Measurements from ENCODE around the gene LMOD1. TPM values are rescaled to one million over a fixed set of nuclear protein-coding genes. Genes with fewer than 3 reads are reported as not detected.
A peak's percentile ranks its signal among the peaks of the same experiment; 100 is the strongest.
"Not testable (repeated sequence)": the region's sequence is repeated elsewhere in the genome, so short reads cannot be mapped to it uniquely, and the experiment has no call there.

Gene LMOD1
- polyA plus RNA-seq, 1 donor = 3.9 TPM

DNA sequence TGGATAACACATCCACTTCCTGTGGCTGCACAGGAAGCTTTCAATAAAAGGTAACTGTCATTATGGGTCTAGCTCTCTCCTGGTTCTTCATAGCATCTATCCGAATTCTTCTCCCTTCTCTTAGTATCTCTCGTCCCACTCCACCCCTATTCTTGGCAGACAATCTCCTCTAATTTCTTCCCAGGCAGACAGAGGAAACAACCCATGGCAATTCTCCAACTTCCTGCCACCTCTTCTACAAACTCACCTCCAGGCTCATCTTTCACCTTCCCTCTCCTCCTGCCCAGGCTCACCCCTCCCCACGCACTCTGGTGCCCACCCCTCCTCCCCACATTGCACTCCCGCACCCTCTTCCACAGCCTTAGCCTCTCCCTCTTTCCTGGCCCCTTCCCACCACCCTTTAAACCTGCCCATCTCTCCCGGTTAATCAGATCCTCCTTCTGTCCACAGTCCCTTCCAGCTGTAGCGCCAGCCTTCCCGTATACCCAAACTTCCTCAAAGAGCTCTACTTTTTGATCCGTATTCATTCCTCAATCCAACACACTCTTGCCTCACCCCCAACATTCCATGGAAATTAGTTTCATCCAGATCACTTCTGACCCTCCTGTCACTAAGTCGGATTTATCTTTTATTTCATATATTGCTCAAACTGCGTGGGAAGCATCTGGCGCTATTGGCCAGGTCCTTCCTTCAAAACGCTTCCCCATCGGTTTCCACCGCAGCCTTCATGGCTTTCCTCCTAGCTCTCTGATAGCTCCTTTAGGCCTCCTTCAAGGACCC lies 31.7 kb downstream of the LMOD1 start:
- DNase-seq = no peak

- peak; percentile 54 for DNase-seq
Observed at GRCh38 chr1:201912832-201913231, 33.5 kb downstream of the LMOD1 start.

DNA sequence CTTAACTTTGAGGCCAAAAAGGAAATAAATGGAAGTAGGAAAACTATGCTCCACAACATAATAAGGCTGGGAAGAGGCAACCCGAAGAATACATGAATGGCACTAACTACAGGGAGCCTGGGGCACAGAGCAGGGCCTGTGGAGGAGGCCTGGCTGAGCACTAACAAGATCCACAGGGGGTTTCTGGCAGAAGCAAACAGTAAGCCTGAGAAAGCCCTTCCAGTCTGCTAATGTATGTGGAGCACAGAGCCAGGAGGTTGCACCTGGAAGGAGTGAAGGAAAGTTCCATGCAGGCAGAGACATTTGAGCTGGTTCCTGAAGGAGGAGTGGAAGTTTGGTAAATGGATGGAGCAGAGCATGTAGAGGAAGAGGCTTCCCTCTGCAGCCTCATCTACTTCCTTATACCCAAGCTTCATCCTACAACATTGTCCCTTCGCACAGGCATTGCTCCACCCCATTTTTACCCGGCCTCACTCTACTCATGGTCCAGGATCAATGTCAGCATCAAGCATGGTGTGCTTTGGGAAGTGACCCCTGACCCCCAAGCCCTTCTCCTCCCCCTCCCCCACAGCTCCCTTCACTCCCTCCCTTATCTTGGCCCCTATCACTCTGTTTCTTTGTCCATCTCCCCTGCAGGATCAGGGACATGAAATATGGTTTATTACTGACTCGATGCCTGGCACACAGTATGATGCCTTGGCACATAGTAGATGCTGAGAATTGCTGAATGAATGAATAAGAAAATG lies 34.3 kb downstream of the LMOD1 start:
- DNase-seq = no peak

GRCh38 chr1:201907621-201908020 lies 38.7 kb downstream of the LMOD1 start:
- DNase-seq = no peak

DNA sequence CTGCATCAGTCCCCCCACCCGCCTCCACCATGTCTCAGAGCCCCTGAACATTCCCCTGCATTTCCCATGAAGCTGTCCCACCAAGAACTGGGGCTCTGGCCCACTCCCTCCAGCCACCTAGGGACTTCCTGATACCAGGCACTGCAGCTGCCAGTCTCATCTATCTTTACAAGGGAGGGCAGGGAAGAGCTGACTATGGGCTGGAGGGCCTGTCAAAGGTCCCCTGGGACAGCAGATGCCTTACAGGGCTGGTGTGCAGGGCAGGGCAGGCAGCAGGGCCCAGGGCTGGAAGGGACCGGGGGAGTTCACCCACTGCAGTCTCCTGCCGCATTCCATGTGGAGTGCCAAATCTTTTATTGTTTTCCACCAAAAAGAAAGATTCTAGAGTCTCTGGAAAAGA lies 40.0 kb downstream of the LMOD1 start:
- no peak for DNase-seq

DNA sequence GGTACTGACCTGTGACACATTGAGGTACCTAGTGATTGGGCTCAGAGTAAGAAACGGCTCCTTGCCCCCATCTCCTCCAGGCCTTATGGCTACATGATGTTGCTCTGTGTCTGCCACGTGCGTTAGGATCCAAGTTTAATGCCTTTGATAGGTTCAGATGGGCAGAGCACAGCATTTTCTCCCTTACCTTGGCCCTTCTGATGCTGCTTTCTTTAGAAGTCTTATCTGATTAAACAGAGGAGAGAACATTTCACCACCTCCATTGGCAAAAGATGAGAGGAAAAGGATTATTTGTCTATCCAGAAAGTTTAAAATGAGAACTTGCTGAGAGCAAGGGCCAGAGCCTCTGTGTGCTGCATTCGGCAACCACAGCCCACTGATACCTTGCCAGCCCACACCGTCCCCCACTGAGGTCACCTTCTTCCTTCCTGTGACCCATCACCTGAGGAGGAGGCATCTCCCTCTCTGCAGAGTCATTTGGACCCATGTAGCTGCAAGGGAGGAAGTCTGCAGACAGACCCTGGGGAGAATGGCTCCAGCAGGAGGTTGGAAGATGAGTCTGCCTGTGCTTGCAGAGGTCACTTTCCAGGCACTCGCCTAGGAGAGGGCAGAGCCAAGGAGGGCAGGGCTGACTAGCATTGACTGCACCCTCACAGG lies 41.0 kb downstream of the LMOD1 start:
- no peak for DNase-seq

- peak; percentile 68 for DNase-seq
Observed at GRCh38 chr1:201904579-201904978, 41.8 kb downstream of the LMOD1 start.

- DNase-seq = no peak
Observed at GRCh38 chr1:201903135-201903534, 43.2 kb downstream of the LMOD1 start.

DNA sequence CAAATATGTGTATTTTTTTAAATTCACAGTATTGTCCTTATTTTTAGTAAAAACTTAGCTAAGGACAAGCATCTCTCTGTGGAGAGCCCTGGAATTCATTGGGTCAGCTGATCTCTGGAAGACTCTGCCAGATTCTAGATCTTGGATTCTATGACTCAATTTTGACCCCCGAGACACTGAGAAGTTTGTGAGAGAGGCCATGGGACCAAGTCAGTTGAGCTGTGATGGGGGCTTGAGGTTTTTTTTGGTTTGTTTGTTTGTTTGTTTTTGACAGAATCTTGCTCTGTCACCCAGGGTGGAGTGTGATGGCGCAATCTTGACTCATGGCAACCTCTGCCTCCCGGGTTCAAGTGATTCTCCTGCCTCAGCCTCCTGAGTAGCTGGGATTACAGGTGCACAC lies 44.1 kb downstream of the LMOD1 start:
- no peak for DNase-seq

DNA sequence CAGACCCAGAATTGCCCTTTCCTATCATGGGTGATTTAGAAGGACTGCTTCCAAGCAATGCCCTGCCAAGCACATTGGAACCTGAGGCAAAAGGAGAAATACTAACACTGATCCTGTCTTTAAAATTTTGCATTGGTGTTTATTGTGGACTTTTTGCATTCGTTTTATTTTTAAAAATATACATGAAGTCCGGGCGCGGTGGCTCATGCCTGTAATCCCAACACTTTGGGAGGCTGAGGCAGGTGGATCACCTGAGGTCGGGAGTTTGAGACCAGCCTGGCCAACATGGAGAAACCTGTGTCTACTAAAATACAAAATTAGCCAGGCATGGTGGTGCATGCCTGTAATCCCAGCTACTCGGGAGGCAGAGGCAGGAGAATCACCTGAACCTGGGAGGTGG lies 45.3 kb downstream of the LMOD1 start:
- not testable (repeated sequence) for DNase-seq

GRCh38 chr1:201900476-201900875 lies 45.9 kb downstream of the LMOD1 start:
- DNase-seq = no peak

DNA sequence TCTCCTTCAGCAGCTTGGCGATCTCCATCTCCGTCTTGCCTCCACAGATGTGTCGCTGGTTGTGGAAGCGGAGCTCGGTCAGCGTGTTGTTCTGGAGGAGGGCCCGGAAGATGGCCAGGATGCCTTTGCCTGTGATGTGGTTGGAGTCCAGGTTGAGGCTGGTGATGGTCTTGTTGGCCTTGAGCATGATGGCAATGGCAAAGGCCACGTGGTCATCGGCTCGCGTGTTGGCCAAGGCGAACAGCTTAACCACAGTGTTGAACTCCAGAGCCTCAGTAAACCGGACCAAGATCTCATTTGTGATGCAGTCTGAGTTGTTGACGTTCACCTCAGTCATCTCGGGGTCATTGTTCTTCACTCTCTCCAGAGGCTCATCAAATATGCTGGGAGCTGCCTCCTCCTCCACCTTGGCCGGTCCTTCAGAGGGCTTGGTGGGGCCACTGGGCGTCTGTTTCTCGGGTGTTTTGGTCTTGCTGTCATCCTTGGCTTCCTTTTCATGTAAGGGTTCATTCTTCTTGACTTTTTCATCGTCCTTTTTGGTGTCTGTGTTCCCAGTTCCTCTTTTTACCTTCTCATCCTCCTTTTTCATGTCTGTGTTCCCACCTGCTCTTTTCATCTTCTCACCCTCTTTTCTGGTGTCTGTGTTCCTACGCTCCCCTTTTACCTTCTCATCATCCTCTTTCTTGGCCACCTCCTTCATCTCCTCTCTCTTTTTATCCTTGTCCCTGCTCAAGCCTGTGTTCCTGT lies 46.5 kb downstream of the LMOD1 start:
- no peak for DNase-seq

DNA sequence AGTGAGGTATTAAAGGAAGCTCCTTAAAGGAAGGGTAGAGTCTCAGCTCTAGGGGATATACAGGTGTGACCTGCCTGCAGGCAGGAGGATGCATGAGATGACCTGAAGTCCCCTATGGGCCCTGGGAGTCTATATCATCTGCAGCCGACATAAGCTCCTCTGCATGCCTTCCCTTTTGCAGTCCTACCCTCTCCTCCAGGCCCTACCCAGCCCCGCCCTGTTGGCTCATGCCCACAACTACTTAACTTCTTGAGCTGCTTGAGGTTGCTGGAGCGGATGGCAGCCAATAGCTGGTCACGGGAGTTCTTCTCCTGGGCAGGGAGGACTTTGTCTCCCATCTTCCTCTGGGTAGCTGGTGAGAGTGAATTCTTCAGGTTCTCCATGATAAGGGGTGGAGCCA lies 47.4 kb downstream of the LMOD1 start:
- DNase-seq = no peak

GRCh38 chr1:201898240-201898894 lies 48.0 kb downstream of the LMOD1 start:
- no peak for DNase-seq

DNA sequence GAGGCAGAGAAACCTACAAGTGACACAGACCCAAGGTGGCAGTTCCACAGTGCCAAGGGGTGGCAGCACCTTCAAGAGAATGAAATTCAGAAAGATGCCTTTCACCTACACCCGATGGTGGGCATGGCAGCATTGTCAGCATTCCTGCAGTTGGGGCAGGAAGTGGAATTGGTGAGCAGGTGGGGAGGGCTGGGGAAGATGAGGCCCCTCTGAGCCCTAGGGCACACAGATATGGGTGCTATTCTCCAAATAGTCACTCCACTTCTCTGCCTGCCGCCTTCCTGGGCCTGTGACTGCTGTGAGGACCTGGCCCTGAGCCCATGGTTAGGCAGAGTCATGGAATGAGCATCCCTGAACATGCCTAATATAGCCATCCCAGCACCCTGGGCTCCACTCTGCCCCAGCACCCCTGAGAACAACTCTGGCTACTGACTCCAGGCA lies 49.4 kb downstream of the LMOD1 start:
- no peak for DNase-seq

GRCh38 chr1:201895913-201896807 lies 50.2 kb downstream of the LMOD1 start:
- peak; percentile 84 for DNase-seq

- no peak for DNase-seq
Observed at GRCh38 chr1:201895120-201895665, 51.2 kb downstream of the LMOD1 start.

- no peak for DNase-seq
Observed at GRCh38 chr1:201894343-201895119, 51.8 kb downstream of the LMOD1 start.

GRCh38 chr1:201893431-201893830 lies 52.9 kb downstream of the LMOD1 start:
- no peak for DNase-seq

GRCh38 chr1:201892211-201892610 lies 54.1 kb downstream of the LMOD1 start:
- DNase-seq = no peak
